NCI-H1694 treated with DMSO at 0.1 percent for 48 hours (cell line): ENCODE results near the gene EFNB2.

ENCODE experiments used
- DNase-seq: peaks from one replicate; lab custom pipeline; 2025; lab: John Stamatoyannopoulos, UW

Gene EFNB2

DNA sequence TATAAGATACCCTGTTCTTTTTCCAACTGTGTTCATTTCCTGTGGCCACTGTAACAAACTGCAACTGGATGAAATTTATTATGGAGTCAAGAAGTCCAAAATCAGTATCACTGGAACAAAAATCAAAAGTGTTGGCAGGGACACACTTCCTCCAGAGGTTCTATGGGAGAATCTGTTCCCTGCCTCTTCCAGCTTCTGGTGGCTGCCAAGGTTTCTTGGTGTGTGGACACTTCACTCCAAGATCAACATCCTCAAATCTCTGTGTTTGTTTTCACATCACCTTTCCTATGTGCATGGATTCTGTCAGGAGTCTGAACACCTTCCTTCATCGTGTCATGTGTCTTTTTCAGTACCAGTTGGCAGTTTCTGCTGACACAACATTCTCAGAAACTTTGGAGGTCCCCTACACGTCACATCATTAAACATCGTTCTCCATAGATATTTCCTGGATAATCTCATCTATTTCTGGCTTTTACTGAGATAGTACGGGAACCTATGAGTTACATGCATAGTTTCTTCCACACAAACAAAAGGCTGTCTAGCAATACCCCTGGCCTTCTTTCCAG lies 15.2 kb upstream of the EFNB2 start:
- DNase-seq, result no peak

DNA sequence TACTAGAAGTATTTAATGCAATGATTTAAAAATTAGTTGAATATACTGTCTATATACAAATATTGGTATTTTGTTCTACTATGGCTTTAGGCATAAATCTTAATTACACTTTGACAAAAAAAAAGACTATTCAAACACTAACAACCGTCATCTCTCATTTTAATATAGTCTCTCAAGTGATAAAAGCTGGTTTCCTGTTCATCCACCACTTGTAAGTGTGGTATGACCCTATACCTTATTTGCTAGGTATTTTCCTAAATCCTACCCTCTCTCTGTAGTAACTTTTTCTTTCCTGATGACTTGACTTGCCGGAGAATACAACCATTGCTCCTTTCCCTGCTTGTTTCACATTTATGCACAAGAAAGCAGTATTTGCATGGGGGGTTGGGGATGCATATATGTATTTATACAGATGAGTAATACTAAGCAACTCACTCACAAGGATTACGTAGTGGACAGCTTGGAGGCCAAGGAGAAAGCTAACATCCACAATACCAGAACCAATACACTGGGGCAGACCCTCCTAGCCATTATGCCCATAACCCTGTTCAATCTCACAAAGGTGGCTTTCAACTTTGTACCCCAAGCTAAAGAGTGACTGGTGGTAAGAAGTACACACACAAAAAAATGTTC lies 12.7 kb upstream of the EFNB2 start:
- no peak for DNase-seq

DNA sequence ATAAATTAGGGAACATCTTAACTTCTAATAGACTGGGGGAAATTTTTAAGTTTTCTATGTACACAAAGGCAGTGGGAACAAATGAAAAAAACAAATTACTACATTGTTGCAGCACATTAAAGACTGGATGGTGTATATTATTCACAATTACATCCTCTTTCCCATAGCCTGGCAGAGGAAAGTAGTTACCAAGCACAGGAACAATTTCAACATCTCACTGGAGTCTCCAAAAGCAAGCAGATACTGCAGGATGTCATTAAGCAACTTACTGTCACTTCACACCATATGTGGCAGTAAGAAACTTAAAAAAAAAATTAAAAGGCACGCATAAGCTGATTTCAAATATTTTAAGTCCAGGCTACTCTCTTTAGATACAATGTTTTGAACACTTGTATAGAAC lies 6.4 kb upstream of the EFNB2 start:
- no peak for DNase-seq

DNA sequence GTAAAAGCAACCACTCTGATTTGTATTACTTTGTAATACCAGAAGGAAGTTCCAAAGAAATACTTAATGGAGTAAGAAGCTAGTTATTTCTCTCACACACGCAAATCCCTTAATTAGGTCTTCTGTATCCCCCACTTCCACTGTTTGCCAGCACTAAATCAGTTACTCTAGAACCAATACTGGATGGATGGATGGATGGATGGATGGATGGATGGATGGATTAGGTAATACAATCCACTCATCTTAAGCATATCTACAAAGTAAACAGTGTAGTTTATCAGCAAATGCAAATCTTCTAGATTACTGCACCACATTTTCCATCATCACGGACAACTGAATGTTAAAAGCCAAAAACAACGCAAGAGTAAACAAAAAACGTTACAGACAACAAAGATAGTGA lies 5.2 kb upstream of the EFNB2 start:
- DNase-seq, result no peak

DNA sequence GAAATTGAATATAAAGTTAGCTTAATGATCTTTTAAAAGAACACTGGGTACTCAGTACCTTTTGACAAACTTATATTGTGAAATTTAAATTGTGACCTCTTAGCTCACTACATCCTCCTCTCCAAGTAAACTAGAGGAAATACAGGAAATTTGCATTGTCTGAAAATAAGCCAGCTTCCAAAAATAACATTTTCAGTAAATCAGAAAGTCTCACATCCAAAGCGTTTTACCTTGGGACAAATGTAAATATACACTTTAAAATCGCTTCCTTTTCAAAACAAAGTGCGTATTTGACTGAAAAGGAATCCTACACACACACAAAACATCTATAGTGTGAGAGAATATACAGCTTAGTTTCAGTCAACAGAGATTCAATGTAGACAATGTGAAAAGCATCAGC lies 2.1 kb upstream of the EFNB2 start:
- no peak for DNase-seq

DNA sequence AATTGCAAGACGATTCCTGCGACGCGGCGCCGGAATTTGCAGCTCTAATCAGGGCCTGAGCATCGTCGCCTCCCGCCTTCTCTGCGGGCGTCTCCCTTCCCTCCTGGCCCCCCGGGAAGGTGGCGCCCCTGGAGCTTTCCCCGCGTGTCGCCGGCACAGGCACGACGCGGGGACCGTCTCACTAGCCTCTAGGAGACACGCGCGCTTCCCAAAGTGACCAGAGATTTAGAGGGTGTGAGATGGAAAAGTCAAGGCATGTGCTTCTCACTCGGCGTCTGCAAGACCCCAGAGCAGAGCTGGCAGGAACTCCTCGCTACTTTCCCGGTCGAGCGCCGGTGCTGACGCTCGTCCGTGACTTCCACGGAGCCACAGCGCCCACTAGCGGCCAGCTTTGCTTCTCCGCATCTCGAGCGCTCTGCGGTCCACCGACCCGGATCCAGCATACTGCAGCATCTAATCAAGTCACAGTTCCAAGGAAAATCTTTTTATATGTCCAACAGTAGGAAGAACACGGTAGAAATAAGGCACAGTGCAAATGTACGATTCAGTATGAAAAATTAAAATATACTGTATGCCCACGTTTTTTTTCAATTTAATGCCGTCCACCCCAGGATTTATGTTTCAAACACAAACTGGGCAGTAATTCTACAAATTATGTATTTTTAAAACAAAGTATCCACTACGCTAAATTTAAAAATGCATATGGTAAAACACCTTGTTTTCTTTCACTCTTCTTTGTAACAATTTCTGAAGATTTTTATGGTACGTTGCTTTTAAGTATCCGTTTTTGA lies 977 bp upstream of the EFNB2 start:
- peak; percentile 82 for DNase-seq

DNA sequence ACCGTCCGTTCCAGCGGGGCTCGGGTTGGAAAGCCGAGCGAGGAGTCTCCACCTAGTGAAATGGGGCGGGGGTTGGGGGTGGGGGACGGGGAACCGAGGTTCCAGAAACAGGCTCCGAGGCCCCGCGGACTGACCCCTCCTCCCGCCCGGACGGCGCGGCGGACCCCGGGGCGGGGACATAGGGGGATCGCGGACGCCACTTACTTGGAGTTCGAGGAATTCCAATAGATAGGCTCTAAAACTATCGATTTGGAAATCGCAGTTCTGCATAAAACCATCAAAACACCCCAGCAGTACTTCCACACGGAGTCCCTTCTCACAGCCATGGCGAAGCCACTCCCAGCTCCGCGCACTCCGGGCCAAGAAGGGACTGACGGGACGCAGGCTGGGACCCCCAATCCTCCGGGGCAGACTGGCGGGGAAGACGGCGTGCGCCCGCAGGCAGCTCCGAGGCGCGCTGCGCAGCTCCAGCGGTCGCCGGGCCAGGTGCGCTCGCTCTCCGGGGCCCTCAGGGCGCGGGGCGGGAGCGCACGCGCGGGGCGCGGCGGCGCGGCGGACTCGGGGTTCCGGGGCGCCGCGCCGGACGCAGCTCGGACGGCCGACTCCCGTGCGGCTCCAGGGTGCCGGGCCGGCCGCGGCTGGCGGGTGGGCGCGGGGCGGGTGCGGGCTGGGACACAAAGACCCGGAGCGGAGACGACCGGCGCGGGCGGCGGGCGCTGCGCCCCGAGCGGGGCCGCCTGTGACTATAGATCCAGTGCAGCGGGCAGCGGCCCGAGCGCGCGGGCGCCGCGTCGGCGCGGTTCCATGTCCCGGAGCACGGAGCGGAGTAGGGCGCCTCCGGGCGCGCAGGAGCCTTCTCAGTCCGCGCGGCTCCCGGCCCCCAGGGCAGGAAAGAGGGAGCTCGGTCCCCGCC lies 567 bp downstream of the EFNB2 start:
- peak; percentile 67 for DNase-seq

DNA sequence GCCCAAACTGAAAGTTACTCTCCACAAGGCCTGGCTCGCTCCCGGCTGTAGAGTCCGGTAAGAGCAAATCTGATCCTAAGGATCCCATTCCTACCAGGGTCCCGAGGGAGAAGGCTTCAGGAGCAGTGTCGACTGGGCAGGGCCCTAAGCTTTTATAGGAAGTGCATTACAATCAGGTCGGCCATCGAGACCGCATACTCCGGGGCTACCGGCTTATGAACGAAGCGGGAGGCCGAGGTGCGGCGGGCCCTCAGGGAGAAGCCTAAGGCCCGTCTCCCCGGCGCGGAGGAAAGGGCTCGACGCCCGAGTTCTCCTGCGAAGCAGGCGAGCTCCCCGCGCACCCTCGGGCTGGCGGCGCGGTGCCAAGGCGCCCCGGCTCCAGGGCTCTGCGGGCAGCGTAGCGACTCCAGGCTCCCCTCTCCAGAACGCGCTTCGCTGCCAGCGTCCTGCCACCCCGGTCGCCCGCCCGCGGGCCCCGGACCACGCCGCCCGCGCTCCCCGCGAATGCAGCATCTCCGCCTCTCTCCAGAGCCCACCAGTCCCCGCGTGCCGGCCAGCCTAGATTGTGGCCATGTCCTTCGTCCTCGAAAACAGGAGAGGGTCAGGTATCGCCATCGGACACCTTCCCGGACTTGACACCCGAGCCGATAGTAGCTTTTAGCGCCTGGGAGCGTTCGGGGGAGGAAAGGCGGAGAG lies 1.4 kb downstream of the EFNB2 start:
- DNase-seq, result no peak

DNA sequence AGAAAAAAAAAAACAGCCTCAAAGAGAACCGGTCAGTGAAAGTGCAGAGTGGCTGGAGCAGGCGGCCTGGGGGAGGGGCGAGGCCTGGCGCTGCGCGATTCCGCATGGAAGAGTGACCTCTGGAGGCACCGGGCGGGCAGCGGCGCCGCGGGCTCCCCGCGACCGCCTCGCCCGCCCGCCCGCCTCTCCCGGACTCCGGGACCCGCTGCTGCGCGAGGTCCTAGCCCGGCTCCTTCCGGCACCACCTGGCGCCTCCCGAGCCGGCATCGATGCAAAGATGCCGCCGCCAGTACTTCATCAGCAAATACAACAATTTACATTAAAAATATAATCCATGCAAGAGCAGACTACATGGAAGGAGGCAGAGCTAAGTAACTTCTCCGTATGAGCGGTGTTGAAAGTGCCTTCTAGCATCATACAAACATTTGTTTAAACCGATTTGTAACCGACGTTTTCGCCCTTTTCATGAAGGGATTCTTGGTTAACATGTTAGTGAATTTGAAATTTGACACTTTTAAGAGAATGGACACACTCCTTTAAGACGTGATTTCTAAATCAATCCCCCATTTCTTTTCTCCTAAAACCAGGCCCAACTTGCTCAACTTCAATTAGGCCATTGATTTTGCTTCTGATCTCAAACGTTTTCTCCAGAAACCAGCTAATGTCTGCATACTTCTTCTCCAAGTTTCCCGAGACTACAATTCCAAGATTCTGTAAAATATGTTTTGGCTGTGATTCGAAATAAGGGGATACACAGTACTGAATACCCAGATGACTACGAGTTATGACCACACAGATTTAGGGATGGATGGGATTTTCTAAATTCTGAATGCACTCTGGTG lies 2.1 kb downstream of the EFNB2 start:
- peak; percentile 67 for DNase-seq

DNA sequence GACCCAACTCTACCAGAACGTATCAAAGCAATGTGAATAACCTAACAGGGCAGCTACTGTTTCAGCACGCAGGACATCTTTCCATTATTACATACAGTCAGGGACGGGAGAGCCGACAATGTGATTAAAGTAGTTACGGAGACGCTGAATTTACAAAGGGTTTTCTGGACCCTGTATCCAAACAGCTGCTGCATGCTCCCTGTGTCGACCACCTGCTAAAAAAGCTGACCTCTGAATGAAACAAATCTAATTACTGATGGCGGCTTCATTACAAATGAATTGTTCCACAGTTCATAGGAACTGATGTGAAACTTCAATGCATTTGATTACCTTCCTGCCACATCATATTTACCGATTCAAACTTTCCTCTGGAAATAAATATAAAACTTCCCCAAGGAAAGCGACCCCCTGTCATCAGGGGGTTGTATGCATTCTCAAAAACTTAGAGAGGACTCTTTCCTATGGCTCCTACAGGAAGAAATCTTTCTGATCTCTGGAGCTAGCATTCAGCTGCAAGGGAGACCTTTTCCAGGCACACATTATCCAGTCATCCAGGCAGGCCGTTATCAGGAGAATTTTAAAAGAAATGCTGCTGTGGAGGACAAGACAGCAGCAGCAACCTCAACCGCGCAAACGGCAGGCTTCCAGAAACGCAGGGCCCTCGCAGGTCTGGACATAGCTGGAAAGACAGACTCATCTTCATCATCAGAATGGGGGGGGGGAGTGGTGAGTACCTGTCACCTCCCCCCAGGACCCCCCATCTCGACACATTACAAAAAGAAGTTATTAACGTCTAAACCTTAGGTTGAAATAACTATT lies 3.1 kb downstream of the EFNB2 start:
- peak; percentile 24 for DNase-seq

DNA sequence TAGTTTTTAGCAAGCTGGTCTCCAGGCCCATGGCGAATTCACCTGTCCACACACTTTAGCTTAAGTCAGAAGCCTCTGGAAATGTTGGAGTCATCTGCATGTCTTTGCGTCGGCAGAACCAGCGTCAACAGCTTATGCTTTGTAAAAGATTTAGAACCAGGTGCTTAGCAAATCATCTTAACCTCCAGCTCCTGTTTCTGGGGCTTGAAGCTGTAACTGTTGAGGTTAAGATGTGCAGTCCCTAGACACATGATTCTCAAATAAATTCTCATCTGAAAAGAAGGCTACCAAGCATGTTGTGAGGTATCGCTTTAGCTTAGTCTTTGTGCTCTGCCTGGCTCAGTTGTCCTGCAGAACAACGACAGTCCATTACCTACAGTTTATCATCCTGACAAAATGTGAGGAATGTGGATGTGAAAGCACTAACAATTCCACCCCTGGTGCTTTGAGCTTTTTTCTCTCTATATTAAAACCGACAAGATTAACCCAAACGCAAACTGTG lies 4.4 kb downstream of the EFNB2 start:
- no peak for DNase-seq

DNA sequence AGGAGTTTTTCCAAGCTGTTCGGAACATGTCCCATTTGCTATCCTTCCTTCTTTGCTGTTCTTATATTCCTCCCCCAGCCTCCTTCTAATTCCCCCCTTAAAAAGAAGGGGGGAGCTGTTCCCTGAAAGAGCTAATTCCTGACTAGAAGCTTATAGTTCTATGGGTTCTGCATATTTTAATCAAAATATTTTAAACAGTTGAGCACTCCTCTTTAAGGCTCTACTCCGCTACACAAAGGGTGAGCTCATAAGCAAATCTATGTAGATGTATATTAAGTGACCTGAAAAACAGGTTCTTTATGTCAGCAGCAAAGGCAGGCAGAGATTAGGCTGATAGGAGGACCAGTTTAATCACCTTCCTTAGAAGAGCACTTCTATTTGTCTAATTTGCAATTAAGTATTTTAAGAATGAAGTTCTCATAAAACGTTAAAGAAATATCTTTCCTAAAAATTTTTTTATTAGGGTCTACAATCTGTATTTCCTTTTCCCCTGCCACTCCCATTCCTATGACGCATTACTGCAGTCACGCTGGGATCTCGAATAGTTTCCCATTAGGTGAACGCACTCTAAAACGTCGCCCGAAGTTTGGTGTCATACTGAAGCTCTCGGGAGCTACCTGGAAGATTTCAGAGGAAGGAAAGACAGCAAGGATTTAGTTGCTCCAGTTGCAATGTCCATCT lies 5.2 kb downstream of the EFNB2 start:
- no peak for DNase-seq

DNA sequence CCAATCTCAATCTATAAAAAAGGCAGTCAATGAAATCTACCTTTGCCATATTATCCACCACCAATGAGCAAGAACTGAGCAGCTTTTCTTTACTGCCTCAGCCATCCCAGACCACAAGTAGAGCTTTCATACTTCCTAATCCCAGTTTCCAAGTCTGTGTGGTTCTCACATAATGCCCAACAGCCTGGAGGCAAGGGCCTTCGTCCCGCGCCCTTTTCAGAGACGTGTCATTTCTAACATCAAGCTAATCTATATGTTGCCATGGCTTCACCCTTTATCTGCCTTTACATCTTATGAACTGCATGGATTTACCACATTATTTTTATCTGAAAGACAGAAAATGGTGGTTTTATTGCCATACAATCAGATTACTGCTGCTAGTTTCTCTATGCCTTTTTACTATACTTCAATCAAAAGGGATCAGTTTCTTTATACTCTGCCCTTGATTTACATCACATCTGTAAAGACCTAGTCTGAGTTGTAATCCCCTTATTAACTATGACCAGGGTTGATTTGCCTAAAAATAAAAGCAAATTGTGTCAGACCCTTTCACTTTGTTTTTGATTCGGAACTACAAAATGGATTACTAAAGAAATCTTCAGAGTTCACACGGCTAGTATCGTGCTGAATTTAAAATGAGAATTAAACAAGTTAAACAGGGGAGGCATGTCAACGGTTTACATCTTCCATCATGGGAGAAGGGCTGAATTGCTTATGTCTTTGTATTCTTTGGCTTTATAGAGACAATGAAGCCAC lies 5.9 kb downstream of the EFNB2 start:
- DNase-seq, result no peak

DNA sequence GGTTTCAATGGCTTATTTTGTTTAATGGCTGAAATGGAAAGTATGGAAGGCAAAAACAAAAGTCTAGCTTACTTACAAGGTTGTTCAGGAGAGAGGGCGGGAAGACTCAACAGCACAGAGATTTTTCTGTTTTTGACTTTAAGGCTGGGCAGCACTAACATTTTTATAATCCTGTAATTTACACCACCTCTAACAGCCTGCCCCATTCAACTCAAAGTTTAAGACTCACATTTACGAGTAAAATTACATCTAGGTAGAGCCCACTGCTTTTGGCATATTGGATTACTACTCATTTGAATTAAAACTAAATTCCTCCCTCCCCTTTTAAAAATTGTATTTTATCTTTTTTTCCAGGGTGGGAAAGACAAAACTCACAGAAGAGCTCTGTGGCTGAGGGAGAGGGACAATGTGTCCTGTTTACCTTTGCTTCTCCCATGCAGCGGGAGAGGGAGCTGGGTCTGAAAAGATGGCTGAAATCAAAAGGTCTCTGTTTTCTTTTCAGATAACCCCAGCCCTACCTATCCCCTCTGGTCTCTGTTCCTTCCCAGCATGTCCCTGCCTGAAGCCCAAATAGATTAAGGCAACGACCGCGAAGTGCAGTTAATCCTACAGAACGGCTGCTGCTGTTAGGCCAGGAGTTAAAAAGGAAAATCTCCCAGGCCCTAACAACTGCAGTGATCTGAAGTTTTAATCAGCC lies 6.6 kb downstream of the EFNB2 start:
- DNase-seq, result no peak

DNA sequence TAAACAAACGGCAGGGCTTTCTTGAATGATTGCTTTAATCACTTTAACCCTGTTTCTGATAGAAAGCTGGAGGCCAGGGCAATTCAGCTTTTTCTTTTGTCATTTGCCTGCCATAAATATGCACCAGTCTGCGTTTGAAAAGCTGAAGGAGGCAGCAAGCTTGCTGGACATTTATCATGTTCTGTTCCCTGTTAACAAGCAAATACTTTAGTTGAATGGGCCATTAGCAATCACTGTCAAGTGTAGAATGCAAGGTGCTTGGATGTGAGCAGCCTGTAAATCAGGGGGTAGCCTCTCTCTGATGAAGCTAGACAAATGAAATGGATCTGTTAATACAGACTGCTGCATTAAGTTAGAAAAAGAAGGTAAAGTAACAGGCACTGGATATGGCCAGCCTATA lies 7.6 kb downstream of the EFNB2 start:
- DNase-seq, result no peak

DNA sequence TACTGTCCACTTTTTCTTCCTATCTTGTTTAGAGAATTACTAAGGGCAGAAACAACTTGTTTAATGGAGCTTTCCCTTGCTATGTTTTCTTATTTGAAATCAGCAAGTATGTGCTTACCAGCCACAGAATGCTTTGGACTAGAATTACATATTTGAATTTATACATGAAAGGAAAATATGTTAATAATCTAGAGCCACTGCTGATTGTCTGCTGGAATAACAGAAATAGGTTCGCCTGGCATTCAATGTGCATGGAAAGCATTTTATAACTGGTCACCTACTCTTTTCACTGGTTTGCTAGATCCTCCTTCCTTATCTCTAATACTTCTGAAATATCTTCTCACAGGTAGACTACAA lies 8.0 kb downstream of the EFNB2 start:
- no peak for DNase-seq

DNA sequence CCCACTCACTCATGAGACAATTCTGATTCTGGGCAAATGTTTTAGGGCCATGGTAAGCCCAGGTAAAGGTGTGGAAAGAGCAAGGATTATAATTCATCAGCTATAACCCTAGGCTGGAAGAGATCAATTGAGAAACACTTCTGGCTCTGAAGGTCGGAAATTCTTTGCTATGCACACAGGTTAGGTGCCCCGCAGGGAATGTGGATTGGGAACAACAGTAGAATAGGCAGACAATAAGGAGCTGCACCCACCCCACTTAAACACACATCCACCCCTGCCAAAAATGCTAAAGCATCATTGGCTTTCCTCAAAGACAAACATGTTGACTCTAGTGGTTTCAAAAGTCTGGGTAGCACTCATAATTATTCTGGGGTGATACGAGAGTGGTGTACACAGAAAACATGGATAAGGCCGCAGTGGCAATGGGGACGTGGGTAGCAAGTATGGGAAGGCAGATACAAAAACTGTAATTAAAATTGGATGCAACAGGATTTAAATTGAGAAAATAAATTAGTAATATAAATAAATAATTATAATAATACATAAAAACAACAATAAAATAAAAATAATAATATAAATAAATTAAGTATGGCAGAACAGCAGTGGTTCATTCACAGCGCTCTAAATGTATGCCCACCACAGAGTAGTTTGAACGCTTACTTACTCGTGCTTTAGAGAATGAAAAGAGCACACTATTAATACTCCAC lies 8.6 kb downstream of the EFNB2 start:
- no peak for DNase-seq
